Stomach (tissue), 9 donors: ENCODE measurements around the gene FCAMR. TPM values are rescaled to one million over a fixed set of nuclear protein-coding genes. Genes with fewer than 3 reads are reported as not detected.

Source experiments
- DNase-seq, 2 donors: peaks; one replicate each; pipeline versions ENCODE4 v3.0.0 to v3.0.0-alpha.2; 2013 to 2019
- H3K27ac ChIP-seq, 5 donors: fragments of 200-600 bp in 4 of 5; sonication (generic) in 4 of 5; one replicate each; pipeline ENCODE4 v1.5.1; 2013 to 2019; ENCODE audit warnings: mild to moderate bottlenecking in 1 of 5, moderate library complexity in 1 of 5
- H3K27me3 ChIP-seq, 3 donors: fragments of 200-600 bp; sonication (generic); one replicate each; pipeline ENCODE4 v1.5.1; 2017 to 2019; ENCODE audit warnings: mixed run types in 1 of 3
- H3K36me3 ChIP-seq, 4 donors: fragments of 200-600 bp; sonication (generic); 1 replicate in 3 of 4; 2 replicates in 1 of 4; pipeline ENCODE4 v1.5.1; 2016 to 2019
- H3K4me1 ChIP-seq, 4 donors: fragments of 200-600 bp; sonication (generic); one replicate each; pipeline ENCODE4 v1.5.1; 2016 to 2019
- H3K4me3 ChIP-seq, 4 donors: fragments of 200-600 bp; sonication (generic) in 3 of 4; one replicate each; pipeline ENCODE4 v1.5.1; 2016 to 2019; ENCODE audit warnings: mild to moderate bottlenecking in 1 of 4
- H3K9me3 ChIP-seq, 4 donors: fragments of 200-600 bp; sonication (generic); one replicate each; pipeline ENCODE4 v1.5.1; 2016 to 2019
- CTCF ChIP-seq, 7 experiments: fragments of 450-650 bp in 4 of 7; fragments of 200-600 bp in 3 of 7; sonication (generic) in 3 of 7; IDR thresholded peaks; one replicate each; pipeline ENCODE4 v1.5.1; 2016 to 2019; ENCODE audit warnings: antibody characterized with exemption in 7 of 7, control low read depth in 2 of 7, mild to moderate bottlenecking in 1 of 7
- EP300 ChIP-seq: sonication (generic); formaldehyde crosslinking; IDR thresholded peaks from one replicate; pipeline ENCODE4 v1.6.1; 2017; ENCODE audit warnings: antibody characterized with exemption
- POLR2A ChIP-seq, 4 donors: fragments of 450-650 bp; IDR thresholded peaks; one replicate each; pipeline ENCODE4 v1.6.1; 2016; ENCODE audit warnings: antibody characterized with exemption in 4 of 4, control low read depth in 2 of 4, mild to moderate bottlenecking in 1 of 4, moderate library complexity in 1 of 4
- POLR2AphosphoS5 ChIP-seq, 3 donors: sonication (generic); formaldehyde crosslinking; IDR thresholded peaks; one replicate each; pipeline ENCODE4 v1.6.1; 2016; ENCODE audit warnings: antibody characterized with exemption in 3 of 3
- WGBS, 5 donors: extraction: QIAGEN DNeasy Blood & Tissue Kit in 3 of 5; methylation state at CpG; one replicate each; pipeline versions ENCODE4 v1.1.5 to v1.1.7; 2013 to 2018; 5-methylcytosine and 5-hydroxymethylcytosine counted together
- intact Hi-C: fragments of 100-400 bp; cut with DNase I; formaldehyde crosslinking; loops from one replicate; pipeline ENCODE4 v1.15.1; 2023; ENCODE audit warnings: low total_unique reads
- polyA plus RNA-seq, 3 donors: library from polyadenylated mRNA; stranded (reverse); fragments of 200-250 nt; gene quantifications; one replicate each; pipeline ENCODE4 v1.2.3, GENCODE V29; 2013
- total RNA-seq, 5 donors: library from RNA; depleted of rRNA; stranded (reverse); fragments of >200 nt; gene quantifications; one replicate each; pipeline versions ENCODE4 v1.1.0 to v1.2.3, GENCODE V29; 2014 to 2016
- donor health status: healthy with polysubstance abuse.
- donor health status: Bipolar disorder and iron deficiency.
- donor health status: healthy.

The FCAMR gene
- total and polyA plus RNA-seq, 8 donors: 0.30 to 0.58 (median 0.37) TPM; not detected in 5

GRCh38 chr1:206915030-206915735 is 55.1 kb downstream of the FCAMR start:
- TF ChIP-seq CTCF (IDR thresholded peaks at IDR 0.05) (no peak), POLR2A (IDR thresholded peaks at IDR 0.05) (no peak), EP300 (no peak), POLR2AphosphoS5 (IDR thresholded peaks at IDR 0.05) (no peak)
- Histone ChIP-seq H3K36me3 (no peaks in the 10 kb centered on the region), H3K27ac (no peak overlapping the region), H3K4me3 (no peak overlapping the region), H3K4me1 (peaks cover 0 to 20% (median 5%) of the 10 kb centered on the region in 4 donors), H3K27me3 (peaks cover 0 to 14% (median 0%) of the 10 kb centered on the region in 3 donors), H3K9me3 (no peaks in the 10 kb centered on the region)
- no peak for DNase-seq
- intact Hi-C loops: loop anchor here (10.0 kb wide), 1 partner anchor 280 kb away; the partner anchor contains the start of gene DYRK3
- 84 to 93% (median 88%) methylated on average over 15 of the region's 15 CpGs for WGBS, 5 donors

DNA sequence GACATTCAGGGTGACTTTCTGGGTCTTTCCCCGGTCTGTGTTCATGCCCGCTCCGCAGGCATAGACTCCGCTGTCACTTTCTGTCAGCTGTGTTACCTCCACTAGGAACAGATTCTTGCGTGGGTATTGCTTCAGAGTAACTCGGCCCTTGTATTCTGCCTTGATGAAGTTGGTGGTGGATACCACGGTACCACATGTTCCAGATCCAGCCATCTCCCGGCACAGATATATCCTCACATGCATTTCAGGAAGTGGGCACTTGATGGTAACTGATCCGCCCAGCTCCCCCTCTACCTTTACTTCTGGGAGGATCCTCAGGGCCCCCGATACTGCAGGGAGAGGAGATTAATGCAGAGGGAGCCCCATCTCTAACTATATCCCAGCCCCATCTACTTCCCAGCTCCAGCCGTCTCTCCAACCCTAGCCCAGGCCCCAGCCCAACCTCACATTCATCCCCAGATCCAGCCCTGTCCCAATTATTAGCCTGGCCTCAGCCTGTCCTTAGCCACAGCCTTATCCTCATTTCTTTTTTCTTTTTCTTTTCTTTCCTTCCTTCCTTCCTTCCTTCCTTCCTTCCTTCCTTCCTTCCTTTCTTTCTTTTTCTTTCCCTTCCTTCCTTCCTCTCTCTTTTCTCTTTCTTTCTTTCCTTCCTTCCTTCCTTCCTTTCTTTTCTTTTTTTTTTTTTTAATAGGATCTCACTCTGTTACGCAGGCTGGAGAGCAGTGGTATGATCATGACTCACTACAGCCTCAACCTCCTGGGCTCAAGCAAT is 56.3 kb downstream of the FCAMR start:
- no peak for TF ChIP-seq POLR2A (IDR thresholded peaks at IDR 0.05)
- no peak for TF ChIP-seq EP300
- TF ChIP-seq CTCF (IDR thresholded peaks at IDR 0.05): no peak
- TF ChIP-seq POLR2AphosphoS5 (IDR thresholded peaks at IDR 0.05): no peak
- H3K27me3 ChIP-seq: peaks cover 0 to 26% (median 10%) of the 10 kb centered on the region in 3 donors
- no peaks in the 10 kb centered on the region for H3K36me3 ChIP-seq
- H3K27ac ChIP-seq: no peak overlapping the region
- intact Hi-C loops: loop anchor here (10.0 kb wide), 1 partner anchor 279 kb away; the partner anchor contains the start of gene DYRK3
- 80 to 91% (median 87%) methylated on average over 12 of the region's 12 CpGs for WGBS, 5 donors
- no peak for DNase-seq
- no peaks in the 10 kb centered on the region for H3K9me3 ChIP-seq
- H3K4me1 ChIP-seq: peaks cover 11 to 33% (median 17%) of the 10 kb centered on the region in 4 donors
- H3K4me3 ChIP-seq: no peak overlapping the region

DNA sequence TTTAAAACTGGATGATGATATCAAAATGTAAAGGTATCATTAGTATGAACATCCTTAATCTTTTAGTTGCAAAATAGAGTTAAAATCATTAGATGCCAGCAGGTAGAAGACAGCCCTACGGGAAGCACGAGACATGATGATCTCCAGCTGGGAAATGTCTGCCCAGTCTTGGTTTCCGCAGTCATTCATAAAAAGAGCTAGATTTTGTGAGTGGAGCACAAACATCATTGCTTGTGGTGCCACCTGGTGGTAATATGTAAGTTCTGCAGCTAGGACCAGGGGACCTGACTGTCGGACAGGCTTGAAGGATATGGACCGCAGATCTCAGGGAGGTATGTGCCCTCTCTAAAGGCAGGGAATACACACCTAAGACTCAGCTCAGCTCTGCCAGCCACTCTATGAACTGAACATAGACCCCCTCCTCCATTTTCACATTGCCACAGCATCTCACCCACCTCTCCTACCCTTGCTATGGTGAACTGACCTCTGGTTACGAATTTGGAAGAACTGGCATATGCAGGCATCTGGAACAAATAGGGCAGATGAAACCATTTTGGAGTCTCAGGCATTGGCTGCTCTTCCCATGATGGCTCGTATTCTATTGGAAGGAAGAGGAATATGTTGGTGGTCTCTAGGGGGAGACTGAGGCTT is 57.7 kb downstream of the FCAMR start:
- TF ChIP-seq CTCF (IDR thresholded peaks at IDR 0.05) (peak in 6 of 7 experiments; percentile 14 to 91 (median 86)), EP300 (no peak), POLR2A (IDR thresholded peaks at IDR 0.05) (no peak), POLR2AphosphoS5 (IDR thresholded peaks at IDR 0.05) (peak in 2 of 3 donors; percentile 41 to 67)

More for the DNA sequence above, 57.7 kb downstream of the FCAMR start:
- H3K4me1 ChIP-seq: peaks cover 14 to 37% (median 22%) of the 10 kb centered on the region in 4 donors
- no peak overlapping the region for H3K4me3 ChIP-seq
- intact Hi-C loops: loop anchor here (10.0 kb wide), 1 partner anchor 278 kb away; the partner anchor contains the start of gene DYRK3
- H3K36me3 ChIP-seq: no peaks in the 10 kb centered on the region
- peaks cover 0 to 39% (median 10%) of the 10 kb centered on the region in 3 donors for H3K27me3 ChIP-seq
- DNase-seq: peak; percentile 75 to 93
- H3K27ac ChIP-seq: no peak overlapping the region
- no peaks in the 10 kb centered on the region for H3K9me3 ChIP-seq
- WGBS, 5 donors: 19 to 26% (median 24%) methylated on average over 7 of the region's 7 CpGs
